Caco-2 (cell line): ENCODE results near the gene SLC10A3. TPM values are rescaled to one million over a fixed set of nuclear protein-coding genes. Genes with fewer than 3 reads are reported as not detected.

Experiments
- BruUV-seq: library from RNA; stranded (reverse); fragments of 400-500 nt; replicated peaks from 2 replicates; lab custom pipeline; 2021; lab: Mats Ljungman, UMichigan
- CTCF ChIA-PET: fragments of 300-600 bp; sonication (Branson Sonifier 250); formaldehyde crosslinking; loops from one replicate; lab custom pipeline; 2022; ENCODE audit warnings: antibody characterized with exemption; lab: Charles Lee
- POLR2A ChIA-PET: fragments of 300-600 bp; sonication (Branson Sonifier 250); formaldehyde crosslinking; loops from one replicate; lab custom pipeline; 2022; ENCODE audit warnings: antibody characterized with exemption; lab: Charles Lee
- DNase-seq, 2 experiments: peaks; one replicate each; pipeline versions ENCODE4 v3.0.0 to v3.0.0-alpha.2; 2020 to 2022
- H3K27me3 ChIP-seq: replicated peaks from 2 replicates; pipeline ENCODE4 v1.6.0; 2011; ENCODE audit warnings: low read length; ENCODE audit not compliant: control insufficient read depth, insufficient read depth
- H3K36me3 ChIP-seq: 2 replicates; pipeline ENCODE4 v1.5.1; 2011; ENCODE audit warnings: low read length; ENCODE audit not compliant: control insufficient read depth, insufficient read depth
- H3K4me1 ChIP-seq: fragments of 250-450 bp; sonication (Bioruptor Pico); 2 replicates; pipeline ENCODE4 v1.5.1; 2020; ENCODE audit warnings: mild to moderate bottlenecking
- H3K4me3 ChIP-seq: 2 replicates; pipeline ENCODE4 v1.5.1; 2011; ENCODE audit warnings: low read depth, mild to moderate bottlenecking, control low read depth, low read length
- H3K9me3 ChIP-seq: fragments of 250-450 bp; sonication (Bioruptor Pico); 2 replicates; pipeline ENCODE4 v1.5.1; 2020; ENCODE audit warnings: mild to moderate bottlenecking, moderate library complexity
- H3K27ac Mint-ChIP-seq: one replicate; pipeline ENCODE4 v1.8.0; 2022; ENCODE audit warnings: mixed read lengths; ENCODE audit not compliant: unreplicated experiment
- H3K27me3 Mint-ChIP-seq: one replicate; pipeline ENCODE4 v1.8.0; 2022; ENCODE audit warnings: mixed read lengths; ENCODE audit not compliant: insufficient read depth, unreplicated experiment
- H3K36me3 Mint-ChIP-seq: one replicate; pipeline ENCODE4 v1.8.0; 2022; ENCODE audit warnings: mild to moderate bottlenecking, mixed read lengths; ENCODE audit not compliant: insufficient read depth, unreplicated experiment
- H3K4me1 Mint-ChIP-seq: one replicate; pipeline ENCODE4 v1.8.0; 2022; ENCODE audit warnings: low read depth, mixed read lengths; ENCODE audit not compliant: unreplicated experiment
- H3K4me3 Mint-ChIP-seq: one replicate; pipeline ENCODE4 v1.8.0; 2022; ENCODE audit warnings: mild to moderate bottlenecking, moderate library complexity, mixed read lengths; ENCODE audit not compliant: unreplicated experiment
- H3K9me3 Mint-ChIP-seq: one replicate; pipeline ENCODE4 v1.8.0; 2022; ENCODE audit warnings: mixed read lengths; ENCODE audit not compliant: unreplicated experiment
- CTCF ChIP-seq, 2 experiments: fragments of 200-600 bp in 1 of 2; IDR thresholded peaks; 1 replicate in 1 of 2; 2 replicates in 1 of 2; pipeline versions ENCODE4 v1.5.1 to v1.8.0; 2011 to 2022; ENCODE audit warnings: antibody characterized with exemption in 1 of 2, control low read depth in 1 of 2, inconsistent platforms in 1 of 2, low read depth in 1 of 2, low read length in 1 of 2, mild to moderate bottlenecking in 1 of 2, moderate library complexity in 1 of 2; ENCODE audit not compliant: insufficient read depth in 1 of 2, severe bottlenecking in 1 of 2, unreplicated experiment in 1 of 2
- intact Hi-C: fragments of 100-400 bp; cut with micrococcal nuclease; formaldehyde crosslinking; loops from one replicate; pipeline ENCODE4 v1.10.0; 2022; ENCODE audit not compliant: unreplicated experiment
- total RNA-seq: library from RNA; stranded (reverse); gene quantifications from 2 replicates; pipeline ENCODE4 v1.2.3, GENCODE V29; 2022

Gene SLC10A3
- total RNA-seq, 1 experiment from 2014 or later, result 22.5 TPM

- no TSS peak for BruUV-seq
- H3K4me3 ChIP-seq, result peak overlapping the region; percentile 35
- H3K4me1 Mint-ChIP-seq, result peaks cover 6% of the 10 kb centered on the region
Measured at GRCh38 chrX:154517101-154517781, 26.8 kb upstream of the SLC10A3 start.

DNA sequence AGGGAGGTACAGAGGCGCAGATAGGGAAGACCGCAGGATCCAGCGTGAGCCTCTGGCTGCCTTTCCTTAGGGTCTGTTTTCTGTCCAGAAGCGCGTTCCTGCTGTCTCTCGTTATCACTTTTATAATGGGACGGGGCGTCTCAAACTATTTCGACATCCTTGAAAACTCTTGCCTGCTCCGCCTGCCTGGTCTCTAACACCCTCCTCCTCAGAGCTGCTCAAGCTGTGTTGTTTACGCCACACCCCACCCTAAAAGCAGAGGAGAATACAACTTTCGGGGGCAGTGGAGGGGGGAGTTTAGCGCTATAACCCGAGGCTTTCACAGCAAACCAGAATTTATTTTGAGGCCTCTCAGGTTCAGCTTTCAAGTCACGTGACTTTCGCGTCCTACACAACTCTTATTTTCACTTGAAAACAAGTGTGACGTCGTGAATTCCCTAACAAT, 26.2 kb upstream of the SLC10A3 start:
- TSS peak; percentile 92 for BruUV-seq
- Histone ChIP-seq H3K36me3 (no peaks in the 10 kb centered on the region), H3K4me3 (peak overlapping the region; percentile 35), H3K4me1 (peaks cover 10% of the 10 kb centered on the region), H3K27me3 (no peaks in the 10 kb centered on the region), H3K9me3 (no peaks in the 10 kb centered on the region)
- H3K9me3 Mint-ChIP-seq, result no peaks in the 10 kb centered on the region
- H3K36me3 Mint-ChIP-seq, result peaks cover 10% of the 10 kb centered on the region
- H3K27me3 Mint-ChIP-seq, result no peaks in the 10 kb centered on the region
- peak overlapping the region; percentile 88 for H3K4me3 Mint-ChIP-seq
- H3K4me1 Mint-ChIP-seq, result peaks cover 6% of the 10 kb centered on the region
- POLR2A ChIA-PET, result interaction anchor here (1.3 to 2.0 kb wide), 2 partner anchors 10 to 26 kb away, joined by 4 to 8 read pairs; partner anchors contain the start of gene SLC10A3
- peak overlapping the region; percentile 89 for H3K27ac Mint-ChIP-seq
- no peak for TF ChIP-seq CTCF (IDR thresholded peaks at IDR 0.05; ENCODE audit: insufficient read depth in 1 of 2, low read depth in 1 of 2, low read length in 1 of 2, severe bottlenecking in 1 of 2, unreplicated experiment in 1 of 2)
- DNase-seq, result no peak
- intact Hi-C loops, result loop anchor here (1.0 to 5.0 kb wide), 4 partner anchors 11 to 39 kb away; partner anchors contain the start of genes IKBKG, LAGE3 and SLC10A3
- CTCF ChIA-PET, result interaction anchor here (1.0 to 1.7 kb wide), 2 partner anchors 26 to 143 kb away, joined by 3 to 5 read pairs; partner anchors contain the start of gene SLC10A3

More at GRCh38 chrX:154517101-154517781, 26.8 kb upstream of the SLC10A3 start:
- Histone ChIP-seq H3K27me3 (no peaks in the 10 kb centered on the region), H3K36me3 (no peaks in the 10 kb centered on the region), H3K4me1 (peaks cover 10% of the 10 kb centered on the region), H3K9me3 (no peaks in the 10 kb centered on the region)
- peak overlapping the region; percentile 88 for H3K4me3 Mint-ChIP-seq
- H3K36me3 Mint-ChIP-seq, result peaks cover 10% of the 10 kb centered on the region
- CTCF ChIA-PET, result interaction anchor here (1.0 to 1.7 kb wide), 3 partner anchors 15 to 144 kb away, joined by 3 to 5 read pairs (median 3); partner anchors contain the start of gene SLC10A3
- POLR2A ChIA-PET, result interaction anchor here (1.3 kb wide), 1 partner anchor 10 kb away, joined by 4 read pairs; no protein-coding TSS in a partner anchor
- TF ChIP-seq CTCF (IDR thresholded peaks at IDR 0.05; ENCODE audit: insufficient read depth in 1 of 2, low read depth in 1 of 2, low read length in 1 of 2, severe bottlenecking in 1 of 2, unreplicated experiment in 1 of 2), result no peak
- H3K27me3 Mint-ChIP-seq, result no peaks in the 10 kb centered on the region
- intact Hi-C loops, result loop anchor here (5.0 kb wide), 1 partner anchor 40 kb away; the partner anchor contains the start of gene LAGE3
- no peak for DNase-seq
- peak overlapping the region; percentile 89 for H3K27ac Mint-ChIP-seq
- H3K9me3 Mint-ChIP-seq, result no peaks in the 10 kb centered on the region

DNA sequence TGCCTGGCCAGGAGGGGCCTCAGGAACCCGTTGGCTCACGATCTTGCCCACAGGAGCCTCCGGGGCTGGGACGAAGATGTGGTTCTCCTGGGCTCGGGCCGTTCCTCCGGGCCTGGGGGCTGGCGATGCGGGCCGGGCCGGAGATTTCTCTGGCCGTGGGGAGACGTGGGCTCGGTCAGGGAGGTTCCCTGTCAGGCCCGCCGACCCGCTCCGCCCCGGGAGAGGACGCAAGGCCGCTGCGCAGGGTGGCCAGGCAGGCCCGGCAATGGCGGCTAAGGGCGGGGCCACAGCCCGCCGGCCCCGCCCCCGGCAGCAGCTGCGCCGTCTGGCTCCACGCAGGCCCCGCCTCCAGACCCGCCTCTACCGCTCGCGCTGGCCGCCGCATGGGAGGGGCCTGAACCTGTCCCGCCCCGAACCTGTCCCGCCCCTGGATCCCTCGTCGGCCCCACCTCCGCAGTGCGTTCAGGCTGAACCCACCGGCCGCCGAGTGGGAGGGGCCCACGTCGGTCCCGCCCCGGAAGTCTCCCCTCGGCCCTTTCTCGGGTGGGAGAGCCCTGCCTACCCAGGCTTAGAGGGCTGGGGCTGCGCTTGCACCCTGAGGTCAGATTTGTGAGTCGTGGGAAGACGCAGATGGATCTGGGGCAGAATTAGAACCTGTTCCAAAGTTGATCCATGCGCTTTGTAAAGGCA, 25.7 kb upstream of the SLC10A3 start, which contains the start of gene FAM3A:
Gene FAM3A, minus strand, starts transcription at position 267 of the 690 bp plus-strand sequence. CDS start 460 bp downstream, outside the sequence.
- Histone ChIP-seq H3K36me3 (no peaks in the 10 kb centered on the region), H3K4me1 (peaks cover 10% of the 10 kb centered on the region), H3K27me3 (no peaks in the 10 kb centered on the region), H3K4me3 (peak within 1 kb of the TSS; percentile 79), H3K9me3 (no peaks in the 10 kb centered on the region)
- Mint-ChIP-seq H3K4me3 (peak within 1 kb of the TSS; percentile 88), H3K9me3 (no peaks in the 10 kb centered on the region), H3K27ac (peak within 1 kb of the TSS; percentile 89), H3K27me3 (no peaks in the 10 kb centered on the region), H3K36me3 (peaks cover 10% of the 10 kb centered on the region), H3K4me1 (peaks cover 6% of the 10 kb centered on the region)
- ChIA-PET POLR2A (interaction anchor here (1.3 to 2.0 kb wide), 2 partner anchors 11 to 26 kb away, joined by 4 to 8 read pairs; partner anchors contain the start of gene SLC10A3), CTCF (interaction anchor here (0.6 to 1.7 kb wide), 3 partner anchors 11 to 26 kb away, joined by 3 to 5 read pairs (median 3); partner anchors contain the start of gene SLC10A3)
- no TSS peak for BruUV-seq
- intact Hi-C loops, result loop anchor here (1.0 to 5.0 kb wide), 4 partner anchors 11 to 39 kb away; partner anchors contain the start of genes IKBKG, LAGE3 and SLC10A3
- DNase-seq, result peak; percentile 92
- TF ChIP-seq CTCF (IDR thresholded peaks at IDR 0.05; ENCODE audit: insufficient read depth in 1 of 2, low read depth in 1 of 2, low read length in 1 of 2, severe bottlenecking in 1 of 2, unreplicated experiment in 1 of 2), result no peak
